ENCODE measurements around the gene FRAS1.
A peak's percentile ranks its signal among the peaks of the same experiment; 100 is the strongest.
"Not testable (repeated sequence)": the region's sequence is repeated elsewhere in the genome, so short reads cannot be mapped to it uniquely, and the experiment has no call there.

Gene FRAS1

GRCh38 chr4:78439328-78439727 lies 382.2 kb downstream of the FRAS1 start:
- no peak for DNase-seq (ENCODE audit: low read depth)

- DNase-seq (ENCODE audit: low read depth): no peak
These were observed 384.6 kb downstream of the FRAS1 start for GRCh38 chr4:78441756-78442155.

- DNase-seq (ENCODE audit: low read depth): no peak
These were observed 389.5 kb downstream of the FRAS1 start for GRCh38 chr4:78446619-78447018.

- DNase-seq (ENCODE audit: low read depth): no peak
These were observed 394.3 kb downstream of the FRAS1 start for GRCh38 chr4:78451407-78451806.

- no peak for DNase-seq (ENCODE audit: low read depth)
These were observed 396.9 kb downstream of the FRAS1 start for GRCh38 chr4:78454016-78454415.

GRCh38 chr4:78457751-78458150 lies 400.6 kb downstream of the FRAS1 start:
- no peak for DNase-seq (ENCODE audit: low read depth)

- DNase-seq (ENCODE audit: low read depth): no peak
These were observed 402.2 kb downstream of the FRAS1 start for GRCh38 chr4:78459327-78459726.

- DNase-seq (ENCODE audit: low read depth): no peak
These were observed 403.2 kb downstream of the FRAS1 start for GRCh38 chr4:78460368-78460767.

- DNase-seq (ENCODE audit: low read depth): no peak
These were observed 407.1 kb downstream of the FRAS1 start for GRCh38 chr4:78464265-78464664.

GRCh38 chr4:78467223-78467622 lies 410.1 kb downstream of the FRAS1 start:
- not testable (repeated sequence) for DNase-seq (ENCODE audit: low read depth)

- DNase-seq (ENCODE audit: low read depth): no peak
These were observed 411.1 kb downstream of the FRAS1 start for GRCh38 chr4:78468272-78468671.

GRCh38 chr4:78476108-78476704 lies 419.1 kb downstream of the FRAS1 start:
- no peak for DNase-seq (ENCODE audit: low read depth)

GRCh38 chr4:78477276-78477675 lies 420.2 kb downstream of the FRAS1 start:
- DNase-seq (ENCODE audit: low read depth): peak; percentile 29

- no peak for DNase-seq (ENCODE audit: low read depth)
These were observed 421.4 kb downstream of the FRAS1 start for GRCh38 chr4:78478523-78478922.

- DNase-seq (ENCODE audit: low read depth): peak; percentile 14
These were observed 423.2 kb downstream of the FRAS1 start for GRCh38 chr4:78480286-78480685.

- peak; percentile 92 for DNase-seq (ENCODE audit: low read depth)
These were observed 424.1 kb downstream of the FRAS1 start for GRCh38 chr4:78481180-78481579.

GRCh38 chr4:78482281-78482680 lies 425.2 kb downstream of the FRAS1 start:
- no peak for DNase-seq (ENCODE audit: low read depth)

- DNase-seq (ENCODE audit: low read depth): no peak
These were observed 426.7 kb downstream of the FRAS1 start for GRCh38 chr4:78483811-78484210.

- DNase-seq (ENCODE audit: low read depth): no peak
These were observed 427.5 kb downstream of the FRAS1 start for GRCh38 chr4:78484574-78484973.

GRCh38 chr4:78493731-78494130 lies 436.6 kb downstream of the FRAS1 start:
- no peak for DNase-seq (ENCODE audit: low read depth)

GRCh38 chr4:78496021-78496643 lies 439.0 kb downstream of the FRAS1 start:
- DNase-seq (ENCODE audit: low read depth): no peak

- DNase-seq (ENCODE audit: low read depth): not testable (repeated sequence)
These were observed 449.1 kb downstream of the FRAS1 start for GRCh38 chr4:78506260-78506659.

GRCh38 chr4:78509043-78509442 lies 451.9 kb downstream of the FRAS1 start:
- DNase-seq (ENCODE audit: low read depth): no peak

GRCh38 chr4:78510108-78510507 lies 453.0 kb downstream of the FRAS1 start:
- no peak for DNase-seq (ENCODE audit: low read depth)
